WTC11 (cell line): ENCODE data around the gene EGR1.

Source experiments
- CTCF ChIP-seq: fragments of 200-600 bp; IDR thresholded peaks from 2 replicates; pipeline ENCODE4 v1.8.0; 2022; ENCODE audit warnings: antibody characterized with exemption
- MAX ChIP-seq: sonication (generic); formaldehyde crosslinking; IDR thresholded peaks from 2 replicates; pipeline ENCODE4 v1.8.0; 2022; ENCODE audit warnings: mild to moderate bottlenecking, missing genetic modification reagents
- NFATC4 ChIP-seq: fragments of 250-450 bp; sonication (Bioruptor Pico); IDR thresholded peaks from 2 replicates; pipeline ENCODE4 v1.9.0; 2021; ENCODE audit warnings: mild to moderate bottlenecking
- USF2 ChIP-seq: sonication (generic); formaldehyde crosslinking; IDR thresholded peaks from 2 replicates; pipeline ENCODE4 v1.8.1; 2023; ENCODE audit warnings: mild to moderate bottlenecking, missing genetic modification reagents, moderate library complexity
- ZNF232 ChIP-seq: sonication (generic); formaldehyde crosslinking; IDR thresholded peaks from 2 replicates; pipeline ENCODE4 v1.8.0; 2022; ENCODE audit warnings: mild to moderate bottlenecking, missing genetic modification reagents
- ZNF423 ChIP-seq: fragments of 250-450 bp; sonication (Bioruptor Pico); IDR thresholded peaks from 2 replicates; pipeline ENCODE4 v2.1.2; 2022; ENCODE audit warnings: mild to moderate bottlenecking, moderate library complexity
- TF ChIP-seq, protein P1 (sequence below): sonication (generic); formaldehyde crosslinking; conservative IDR thresholded peaks from 2 replicates; pipeline ENCODE4 v1.8.1; 2023; ENCODE audit warnings: mild to moderate bottlenecking, low read depth, missing genetic modification reagents, moderate library complexity

- TF ChIP-seq, protein P1, sequence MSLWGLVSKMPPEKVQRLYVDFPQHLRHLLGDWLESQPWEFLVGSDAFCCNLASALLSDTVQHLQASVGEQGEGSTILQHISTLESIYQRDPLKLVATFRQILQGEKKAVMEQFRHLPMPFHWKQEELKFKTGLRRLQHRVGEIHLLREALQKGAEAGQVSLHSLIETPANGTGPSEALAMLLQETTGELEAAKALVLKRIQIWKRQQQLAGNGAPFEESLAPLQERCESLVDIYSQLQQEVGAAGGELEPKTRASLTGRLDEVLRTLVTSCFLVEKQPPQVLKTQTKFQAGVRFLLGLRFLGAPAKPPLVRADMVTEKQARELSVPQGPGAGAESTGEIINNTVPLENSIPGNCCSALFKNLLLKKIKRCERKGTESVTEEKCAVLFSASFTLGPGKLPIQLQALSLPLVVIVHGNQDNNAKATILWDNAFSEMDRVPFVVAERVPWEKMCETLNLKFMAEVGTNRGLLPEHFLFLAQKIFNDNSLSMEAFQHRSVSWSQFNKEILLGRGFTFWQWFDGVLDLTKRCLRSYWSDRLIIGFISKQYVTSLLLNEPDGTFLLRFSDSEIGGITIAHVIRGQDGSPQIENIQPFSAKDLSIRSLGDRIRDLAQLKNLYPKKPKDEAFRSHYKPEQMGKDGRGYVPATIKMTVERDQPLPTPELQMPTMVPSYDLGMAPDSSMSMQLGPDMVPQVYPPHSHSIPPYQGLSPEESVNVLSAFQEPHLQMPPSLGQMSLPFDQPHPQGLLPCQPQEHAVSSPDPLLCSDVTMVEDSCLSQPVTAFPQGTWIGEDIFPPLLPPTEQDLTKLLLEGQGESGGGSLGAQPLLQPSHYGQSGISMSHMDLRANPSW (CRISPR knock-in tag), result no peak
- no peak for TF ChIP-seq CTCF
- TF ChIP-seq ZNF423 (CRISPR knock-in tag), result no peak
- no peak for TF ChIP-seq USF2
- no peak for TF ChIP-seq MAX
- TF ChIP-seq ZNF232, result no peak
- TF ChIP-seq NFATC4 (CRISPR knock-in tag), result no peak
These were observed 40.2 kb upstream of the EGR1 start for GRCh38 chr5:138425079-138425478.
